Measurements from ENCODE around the gene PHAX.

DNA sequence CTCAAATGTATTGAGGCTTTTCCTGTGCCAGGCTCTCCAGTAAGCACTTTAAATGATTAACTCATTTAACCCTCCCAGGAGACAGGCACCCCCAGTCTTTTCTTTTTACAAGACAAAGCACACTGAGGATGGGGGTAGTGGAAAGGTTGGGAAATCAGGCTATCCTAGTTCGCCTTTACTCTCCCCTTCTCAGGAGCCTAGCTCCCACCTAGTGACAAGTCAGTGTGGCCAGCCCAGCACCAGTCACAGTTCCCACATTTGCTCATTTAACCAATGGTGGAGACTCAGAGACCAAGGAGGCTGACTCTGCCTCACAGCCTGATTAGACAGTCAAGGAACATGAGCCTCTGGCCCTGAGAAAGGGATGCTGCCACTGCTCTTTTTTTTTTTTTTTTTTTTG, 9.2 kb upstream of the PHAX start:
- TF ChIP-seq, protein P1, sequence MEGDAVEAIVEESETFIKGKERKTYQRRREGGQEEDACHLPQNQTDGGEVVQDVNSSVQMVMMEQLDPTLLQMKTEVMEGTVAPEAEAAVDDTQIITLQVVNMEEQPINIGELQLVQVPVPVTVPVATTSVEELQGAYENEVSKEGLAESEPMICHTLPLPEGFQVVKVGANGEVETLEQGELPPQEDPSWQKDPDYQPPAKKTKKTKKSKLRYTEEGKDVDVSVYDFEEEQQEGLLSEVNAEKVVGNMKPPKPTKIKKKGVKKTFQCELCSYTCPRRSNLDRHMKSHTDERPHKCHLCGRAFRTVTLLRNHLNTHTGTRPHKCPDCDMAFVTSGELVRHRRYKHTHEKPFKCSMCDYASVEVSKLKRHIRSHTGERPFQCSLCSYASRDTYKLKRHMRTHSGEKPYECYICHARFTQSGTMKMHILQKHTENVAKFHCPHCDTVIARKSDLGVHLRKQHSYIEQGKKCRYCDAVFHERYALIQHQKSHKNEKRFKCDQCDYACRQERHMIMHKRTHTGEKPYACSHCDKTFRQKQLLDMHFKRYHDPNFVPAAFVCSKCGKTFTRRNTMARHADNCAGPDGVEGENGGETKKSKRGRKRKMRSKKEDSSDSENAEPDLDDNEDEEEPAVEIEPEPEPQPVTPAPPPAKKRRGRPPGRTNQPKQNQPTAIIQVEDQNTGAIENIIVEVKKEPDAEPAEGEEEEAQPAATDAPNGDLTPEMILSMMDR (IDR thresholded peaks at IDR 0.05 in 4 of 5, conservative IDR thresholded peaks at IDR 0.05 in 1 of 5), result no peak
- no peak for TF ChIP-seq POLR2A (IDR thresholded peaks at IDR 0.05)

All from gastrocnemius medialis (tissue), 4 donors.